CD4-positive, alpha-beta T cell treated with Interleukin-2 at 100 ng/mL for 4 hours (primary cell): ENCODE measurements around the gene C1QTNF12.
A peak's percentile ranks its signal among the peaks of the same experiment; 100 is the strongest.

Experiments used
- DNase-seq: peaks from one replicate; pipeline ENCODE4 v3.0.0-alpha.2; 2020; ENCODE audit warnings: low spot score

The C1QTNF12 gene

DNA sequence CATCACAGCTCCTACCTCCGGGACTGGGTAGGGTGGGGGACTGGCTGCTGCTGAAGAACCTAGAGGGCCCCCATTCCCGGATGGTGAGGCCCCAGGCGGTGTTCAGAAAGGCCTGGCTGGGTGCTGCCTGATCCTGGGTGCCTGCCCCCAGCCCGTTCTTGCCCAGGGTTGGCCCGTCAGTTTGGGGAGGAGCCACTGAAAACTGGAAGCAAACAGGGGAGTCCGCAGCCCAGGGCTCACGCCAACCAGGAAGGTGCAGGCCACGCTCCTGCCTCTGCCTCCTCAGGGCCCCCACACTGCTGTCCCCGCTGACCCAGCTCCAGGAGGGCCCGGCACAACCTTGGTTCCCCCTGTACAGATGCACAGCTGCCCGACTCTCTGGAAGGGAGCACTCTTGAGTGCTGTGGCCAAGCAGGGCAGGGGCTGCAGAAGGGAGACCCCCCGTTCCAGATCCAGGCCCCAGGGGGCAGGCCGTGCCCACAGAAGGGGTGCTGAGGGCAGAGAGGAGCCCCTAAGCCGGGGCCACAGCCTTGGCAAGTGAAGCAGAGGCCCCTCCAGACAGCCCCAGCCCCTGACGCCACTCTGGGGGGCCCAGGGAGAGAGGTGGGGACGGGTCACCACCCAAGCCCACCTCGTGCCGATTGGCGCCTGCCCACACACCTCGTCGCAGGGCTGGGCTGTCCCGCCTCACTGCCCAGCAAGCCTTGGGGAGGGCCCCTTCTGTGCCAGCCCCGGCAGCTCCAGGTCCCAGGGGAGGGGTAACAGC, 5.5 kb downstream of the C1QTNF12 start:
- DNase-seq = no peak

DNA sequence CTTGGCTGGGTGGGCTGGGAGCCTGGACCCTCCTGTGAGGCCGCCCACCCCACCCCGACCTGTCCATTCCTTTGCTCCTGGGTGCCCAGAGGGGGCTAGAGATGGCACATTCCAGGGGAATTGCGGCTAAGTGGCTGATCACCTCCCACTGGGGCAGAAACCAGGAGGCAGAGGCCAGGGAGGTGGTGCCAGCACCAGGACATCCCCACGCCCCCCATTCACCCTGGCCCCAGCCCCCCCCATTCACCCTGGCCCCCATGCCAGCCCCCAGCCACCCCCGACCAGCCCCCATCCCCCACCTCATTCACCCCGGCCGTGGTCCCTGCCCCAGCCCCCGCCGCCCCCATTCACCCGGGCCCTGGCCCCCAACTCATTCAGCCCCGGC, 6.2 kb downstream of the C1QTNF12 start:
- no peak for DNase-seq

DNA sequence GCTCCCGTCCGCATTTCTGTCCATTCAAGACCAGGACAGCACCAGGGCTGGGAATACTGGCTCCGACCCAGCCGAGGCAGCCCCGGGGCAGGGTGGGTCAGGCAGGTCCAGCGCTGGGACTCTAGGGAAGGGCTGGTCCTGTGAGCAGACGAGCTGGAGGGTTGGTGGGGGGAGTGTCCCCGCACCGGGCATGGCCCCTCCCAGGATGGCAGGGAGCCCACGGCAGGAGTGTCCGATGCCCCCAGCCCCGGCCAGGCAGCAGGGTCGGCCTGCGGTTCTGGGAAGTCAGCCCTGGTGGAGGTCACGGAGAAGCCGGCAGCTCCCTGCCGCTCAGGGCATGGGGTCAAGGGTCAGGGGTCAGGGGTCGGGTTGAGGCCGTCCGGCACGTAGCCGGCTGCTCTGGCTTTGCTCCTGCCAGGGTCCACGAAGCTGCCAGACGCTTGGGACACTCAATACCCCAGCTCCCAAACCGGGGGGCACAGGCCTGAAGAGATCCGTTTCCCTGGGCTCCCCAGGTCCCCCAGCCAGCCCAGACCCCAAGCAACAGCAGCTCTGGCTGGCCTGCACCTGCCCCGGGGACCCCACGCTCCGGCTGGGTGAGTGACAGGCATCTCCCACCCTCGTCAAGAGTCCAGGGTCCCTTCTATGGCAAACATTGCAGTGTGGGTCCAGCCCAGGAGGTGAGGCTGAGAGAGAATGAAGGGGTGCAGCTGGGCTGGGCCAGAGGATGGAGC, 6.7 kb downstream of the C1QTNF12 start:
- DNase-seq = no peak

DNA sequence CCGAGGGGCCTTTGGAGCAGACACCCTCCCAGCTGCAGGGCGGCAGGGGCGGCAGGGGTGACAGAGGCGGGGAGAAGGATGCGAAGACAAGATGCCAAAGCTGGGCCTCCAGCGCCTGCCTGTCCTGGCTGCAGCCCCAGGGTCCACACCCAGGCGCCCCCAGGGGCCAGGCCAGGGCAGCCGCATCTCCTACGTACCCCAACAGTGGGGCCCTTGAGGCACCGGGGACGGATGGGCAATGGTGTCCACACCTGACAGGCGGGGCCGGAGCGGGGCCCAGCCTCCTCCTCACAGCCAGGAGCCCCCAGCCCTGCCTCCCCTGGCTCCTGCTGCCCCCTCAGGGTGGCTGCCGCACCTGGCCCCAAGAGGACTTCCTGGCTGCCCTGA, 7.3 kb downstream of the C1QTNF12 start:
- no peak for DNase-seq

DNA sequence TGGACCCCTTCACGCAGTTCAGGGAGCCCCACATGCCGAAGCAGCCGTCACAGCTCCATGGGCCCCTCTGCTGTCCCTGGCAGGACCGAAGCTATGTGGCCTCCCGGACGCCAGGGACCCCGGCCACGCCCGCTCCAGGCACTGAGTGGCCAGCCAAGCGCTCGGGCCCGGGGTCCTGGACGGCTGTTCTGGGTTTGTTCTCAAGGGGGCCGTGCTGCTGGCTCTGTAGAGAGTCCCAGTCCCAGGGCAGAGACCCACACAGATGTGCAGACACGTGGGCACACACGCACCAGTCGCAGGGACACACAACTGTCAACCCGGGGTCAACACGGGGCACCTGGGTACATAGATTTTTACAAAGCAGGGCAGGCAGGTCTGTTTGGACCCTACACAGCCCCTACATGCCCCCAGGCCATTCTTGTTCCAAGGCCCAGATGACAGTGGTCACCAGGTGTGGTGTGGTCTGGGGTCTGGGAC, 7.8 kb downstream of the C1QTNF12 start:
- no peak for DNase-seq

DNA sequence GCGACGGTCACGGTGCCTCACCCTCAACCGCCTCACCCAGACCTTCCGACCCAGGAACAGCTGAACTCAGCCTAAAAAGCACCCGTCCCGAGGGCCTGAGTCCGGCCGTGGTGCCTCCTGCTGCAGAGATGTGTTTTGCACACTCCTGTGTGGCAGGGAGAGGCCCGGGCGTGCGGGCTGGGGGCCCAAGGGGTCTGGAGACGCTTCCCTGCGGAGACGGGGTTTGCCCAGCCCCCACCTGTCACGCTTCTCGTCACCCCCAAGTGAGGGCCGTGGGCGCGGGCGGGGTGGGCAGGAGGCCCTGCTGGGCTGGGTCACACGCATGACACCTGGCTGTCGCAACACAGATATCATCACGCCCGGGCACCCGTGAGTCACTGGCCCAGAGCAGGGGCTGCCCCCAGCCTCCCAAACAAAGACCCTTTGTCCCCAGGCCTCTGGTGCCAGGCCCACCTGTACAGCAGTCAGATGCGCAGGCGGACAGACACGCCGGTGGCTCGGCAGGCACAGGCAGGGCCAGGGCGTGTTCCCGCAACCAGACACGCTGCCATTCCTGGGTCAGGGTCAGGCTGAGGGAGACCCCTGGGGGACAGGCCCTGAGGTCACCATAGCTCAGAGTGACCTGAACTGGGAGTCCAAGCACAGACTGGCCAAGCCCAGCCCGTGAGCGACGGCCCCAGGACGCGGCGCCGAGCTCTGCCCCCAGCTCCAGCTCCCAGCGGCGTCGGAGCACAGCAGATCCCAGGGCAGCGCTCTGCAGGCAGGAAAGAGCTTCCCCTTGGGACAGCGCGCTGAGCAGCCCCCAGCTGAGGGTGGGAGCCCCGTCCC, 8.4 kb downstream of the C1QTNF12 start:
- no peak for DNase-seq

DNA sequence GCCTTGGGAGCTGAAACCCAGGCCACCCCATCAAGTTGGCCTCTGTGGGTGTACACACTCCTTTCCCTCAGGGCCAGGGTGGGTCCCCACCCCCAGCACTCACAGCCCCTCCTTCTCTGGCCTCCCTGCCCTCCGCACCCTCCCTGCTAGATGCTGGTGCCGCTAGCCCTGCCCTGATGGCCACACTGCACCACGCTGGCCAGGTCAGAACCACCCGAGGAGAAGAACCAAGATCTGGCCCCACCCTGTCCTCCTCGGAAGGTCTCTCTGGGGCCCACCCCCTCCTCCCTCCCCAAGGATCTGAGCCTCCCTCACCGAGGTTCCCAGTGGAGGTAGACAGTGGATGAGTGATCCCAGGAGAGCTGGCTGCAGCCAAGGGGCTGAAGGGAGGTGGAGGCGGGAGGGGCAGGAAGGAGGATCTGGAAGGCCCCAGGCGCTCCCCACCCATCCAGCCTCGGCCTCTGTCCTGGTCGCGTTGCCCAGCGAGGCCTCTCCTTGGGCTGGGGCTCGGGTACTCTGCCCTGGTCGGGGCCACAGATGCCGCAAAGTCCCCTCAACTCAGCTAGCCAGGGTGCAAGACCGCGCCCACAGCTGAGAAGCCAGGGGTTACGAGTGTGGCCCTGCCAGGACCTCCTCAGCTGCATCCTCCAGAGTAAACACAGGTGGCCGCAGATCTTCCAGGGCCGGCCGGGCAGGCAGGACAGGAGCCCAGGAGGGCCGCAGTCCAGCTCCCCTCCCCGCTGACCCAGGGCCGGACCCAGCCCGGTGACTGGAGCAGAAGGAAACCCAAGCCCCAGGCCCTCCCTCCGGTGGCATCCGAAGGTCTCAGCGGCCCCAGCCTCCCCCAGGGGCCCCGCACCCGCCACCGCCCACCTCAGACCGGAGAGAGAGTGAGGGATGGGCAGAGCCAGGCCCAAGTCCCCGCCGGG, 9.3 kb downstream of the C1QTNF12 start:
- no peak for DNase-seq

DNA sequence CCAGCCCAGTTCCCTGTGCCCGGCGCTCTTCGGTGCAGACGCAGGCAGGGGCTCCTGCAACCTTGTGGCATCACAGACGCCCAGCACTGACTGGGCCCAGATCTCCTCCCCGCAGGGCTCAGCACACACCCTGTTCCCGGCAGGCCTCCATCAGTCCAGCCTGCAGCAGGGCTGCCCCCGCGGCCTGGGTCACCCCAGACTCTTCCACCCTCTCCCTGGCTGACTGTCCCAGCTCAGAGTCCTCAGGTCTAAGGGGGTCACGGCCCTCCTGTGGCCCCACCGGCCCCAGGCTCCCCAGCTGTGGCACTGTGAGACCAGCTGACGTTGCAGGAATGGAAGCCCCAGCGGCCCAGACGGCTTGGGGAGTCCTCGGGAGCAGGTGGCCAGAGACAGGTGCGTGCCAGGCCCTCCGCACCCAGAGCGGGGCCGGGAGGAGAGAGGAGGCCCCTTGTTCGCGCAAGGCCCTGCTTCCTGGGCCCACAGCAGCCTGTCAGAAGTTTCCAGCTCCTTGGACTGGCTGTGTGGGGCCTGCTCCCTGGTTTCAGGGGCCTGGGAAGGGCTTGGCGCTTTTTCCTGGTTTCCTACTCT, 10.3 kb downstream of the C1QTNF12 start:
- DNase-seq = no peak

DNA sequence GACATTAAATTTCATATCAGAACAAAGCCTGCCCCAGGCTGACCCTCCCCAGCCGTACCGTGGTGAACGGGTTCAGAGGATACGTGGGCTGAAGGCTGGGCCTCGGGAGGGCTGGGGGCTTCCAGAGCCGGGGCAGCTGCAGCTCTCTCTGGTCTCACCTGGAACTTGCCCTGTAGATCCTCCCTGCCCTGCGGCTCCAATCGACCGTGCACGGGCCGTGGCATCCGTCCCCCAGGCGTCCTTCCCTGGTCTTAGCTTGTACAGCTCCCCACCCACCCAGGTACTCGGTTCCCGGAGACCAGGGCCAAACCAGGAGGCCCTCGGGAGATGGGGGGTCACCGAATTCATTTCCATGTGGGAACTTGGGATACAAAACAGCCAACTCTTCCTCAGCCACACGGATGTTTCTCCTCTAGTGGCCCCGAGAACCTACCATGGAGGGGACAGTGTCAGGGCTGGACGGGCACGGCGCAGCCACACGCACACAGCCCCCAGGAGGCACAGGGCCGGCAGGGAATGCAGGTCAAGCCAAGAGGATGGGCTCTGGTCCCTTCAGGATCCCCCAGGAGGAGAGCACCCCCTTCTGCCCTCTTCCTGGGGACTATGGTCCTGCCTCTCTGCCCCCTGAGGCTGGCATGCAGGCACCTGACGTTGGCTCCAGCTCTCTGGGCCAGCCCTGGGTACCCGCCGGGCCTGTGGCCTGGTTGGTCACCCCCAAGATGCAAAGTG, 11.3 kb downstream of the C1QTNF12 start:
- DNase-seq = no peak

DNA sequence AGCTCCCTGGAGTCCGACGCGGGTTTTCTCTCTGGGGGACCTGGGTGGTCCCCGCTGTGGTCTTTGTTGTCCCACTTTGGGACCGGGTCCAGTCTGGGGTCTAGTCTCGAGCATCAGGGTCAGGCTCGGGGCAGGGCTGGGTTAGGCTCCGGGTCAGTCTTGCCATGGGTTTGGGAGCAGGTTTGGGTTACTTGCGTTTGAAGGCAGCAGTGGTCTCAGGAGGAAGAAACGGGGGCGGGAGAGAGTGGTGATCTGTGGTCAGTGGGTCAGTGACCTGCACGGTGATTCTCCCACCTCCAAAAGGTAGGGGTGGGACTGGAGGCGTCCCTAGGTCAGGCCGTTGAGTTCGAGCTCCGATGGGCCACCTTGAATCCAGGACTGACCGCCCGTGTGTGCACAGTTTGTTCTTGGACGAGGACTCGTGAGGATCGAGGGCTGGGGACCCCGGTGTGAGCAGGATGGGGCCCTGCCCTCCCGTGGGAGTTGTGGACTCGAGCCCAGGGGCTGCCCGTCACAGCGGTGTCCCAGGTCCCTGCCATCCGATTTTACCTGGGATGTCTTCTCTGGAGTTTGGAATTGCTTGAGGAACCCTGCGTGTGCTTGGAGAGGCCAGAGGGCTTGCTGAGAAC, 12.2 kb downstream of the C1QTNF12 start:
- DNase-seq = no peak

DNA sequence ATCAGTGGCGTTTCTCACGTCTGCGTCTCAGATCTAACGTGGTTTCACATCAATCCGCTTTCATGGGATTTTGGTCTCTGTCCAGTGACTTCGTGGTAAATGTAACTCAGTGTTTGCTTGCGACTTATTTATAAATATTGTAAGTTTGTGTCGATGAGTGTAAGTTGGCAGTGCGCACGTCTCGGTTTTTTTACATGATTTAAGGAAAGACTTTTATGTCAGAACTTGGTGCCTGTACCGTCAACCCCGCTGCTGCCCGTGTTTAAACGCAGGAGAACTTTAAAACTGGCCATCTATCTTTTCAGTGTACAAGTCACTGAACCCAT, 13.0 kb downstream of the C1QTNF12 start:
- DNase-seq = no peak

DNA sequence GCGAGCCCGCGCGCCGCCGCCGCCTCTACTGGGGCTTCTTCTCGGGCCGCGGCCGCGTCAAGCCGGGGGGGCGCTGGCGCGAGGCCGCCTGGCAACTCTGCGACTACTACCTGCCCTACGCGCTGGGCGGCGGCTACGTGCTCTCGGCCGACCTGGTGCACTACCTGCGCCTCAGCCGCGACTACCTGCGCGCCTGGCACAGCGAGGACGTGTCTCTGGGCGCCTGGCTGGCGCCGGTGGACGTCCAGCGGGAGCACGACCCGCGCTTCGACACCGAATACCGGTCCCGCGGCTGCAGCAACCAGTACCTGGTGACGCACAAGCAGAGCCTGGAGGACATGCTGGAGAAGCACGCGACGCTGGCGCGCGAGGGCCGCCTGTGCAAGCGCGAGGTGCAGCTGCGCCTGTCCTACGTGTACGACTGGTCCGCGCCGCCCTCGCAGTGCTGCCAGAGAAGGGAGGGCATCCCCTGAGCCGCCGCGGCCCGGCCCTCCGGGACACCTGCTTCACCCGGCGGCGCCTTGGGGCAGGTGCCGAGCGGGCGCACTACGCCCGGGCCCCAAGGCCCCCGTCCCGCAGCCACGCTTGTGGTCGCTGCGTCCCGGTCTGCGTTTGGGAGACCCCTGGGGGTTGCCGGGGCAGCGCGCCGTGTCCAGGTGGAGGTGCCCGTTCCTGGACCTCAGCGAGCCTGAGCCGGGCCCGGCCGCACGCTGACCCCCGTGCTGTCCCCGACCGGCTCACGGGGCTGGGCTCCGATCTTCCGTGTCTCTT, 13.5 kb downstream of the C1QTNF12 start:
- DNase-seq = no peak

DNA sequence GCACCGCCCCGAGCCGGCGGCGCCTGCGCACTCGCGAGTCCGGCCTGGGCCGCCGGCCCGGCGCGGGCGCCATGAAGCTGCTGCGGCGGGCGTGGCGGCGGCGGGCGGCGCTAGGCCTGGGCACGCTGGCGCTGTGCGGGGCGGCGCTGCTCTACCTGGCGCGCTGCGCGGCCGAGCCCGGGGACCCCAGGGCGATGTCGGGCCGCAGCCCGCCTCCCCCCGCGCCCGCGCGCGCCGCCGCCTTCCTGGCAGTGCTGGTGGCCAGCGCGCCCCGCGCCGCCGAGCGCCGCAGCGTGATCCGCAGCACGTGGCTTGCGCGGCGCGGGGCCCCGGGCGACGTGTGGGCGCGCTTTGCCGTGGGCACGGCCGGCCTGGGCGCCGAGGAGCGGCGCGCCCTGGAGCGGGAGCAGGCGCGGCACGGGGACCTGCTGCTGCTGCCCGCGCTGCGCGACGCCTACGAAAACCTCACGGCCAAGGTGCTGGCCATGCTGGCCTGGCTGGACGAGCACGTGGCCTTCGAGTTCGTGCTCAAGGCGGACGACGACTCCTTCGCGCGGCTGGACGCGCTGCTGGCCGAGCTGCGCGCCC, 14.2 kb downstream of the C1QTNF12 start, which contains the start of gene B3GALT6:
B3GALT6 (plus strand) TSS at position 30 of the 588 bp plus-strand sequence; CDS start at position 72, 42 bp downstream.
- no peak for DNase-seq

DNA sequence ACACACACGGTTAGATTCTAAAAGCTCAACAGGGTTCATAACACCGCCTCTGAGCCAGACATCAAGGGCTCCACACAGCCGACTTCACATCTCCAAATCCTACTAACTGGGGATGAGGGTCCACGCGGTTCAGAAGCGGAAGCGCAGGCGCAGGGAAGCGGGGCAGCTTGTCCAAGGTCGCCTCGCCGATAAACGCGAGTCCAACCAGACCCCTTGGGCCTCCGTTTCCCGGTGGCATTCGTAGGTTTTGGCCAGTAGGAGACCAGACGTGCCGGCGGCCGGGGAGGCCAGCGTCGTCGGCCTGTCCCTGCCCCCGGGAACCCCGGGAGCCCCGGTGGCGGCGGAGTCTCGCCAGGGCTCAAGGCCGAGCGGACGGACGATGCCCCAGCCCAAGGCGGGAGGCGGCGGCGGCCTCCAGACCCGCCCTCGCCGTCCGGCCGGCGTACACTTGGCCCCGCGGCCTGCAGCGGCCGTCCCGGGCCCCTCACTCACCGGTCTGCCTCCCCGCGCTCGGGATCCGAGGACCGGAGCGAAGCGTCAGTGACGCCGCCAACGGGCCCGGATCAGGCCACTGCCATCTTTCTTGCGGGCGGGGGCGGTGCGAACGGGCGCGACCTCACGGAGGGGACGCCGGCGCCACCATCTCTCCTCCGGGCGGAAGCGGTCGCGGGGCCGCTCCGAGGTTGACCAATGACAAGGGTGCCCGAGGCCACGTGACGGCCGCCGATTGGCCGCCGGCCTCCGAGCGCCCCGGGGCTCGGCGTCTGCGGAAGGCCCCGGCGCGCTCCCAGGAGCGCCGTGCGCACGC, 14.9 kb downstream of the C1QTNF12 start, which contains the start of gene SDF4:
SDF4 (minus strand) TSS at position 602 of the 808 bp plus-strand sequence. CDS start 3,229 bp downstream, outside the sequence.
- DNase-seq = peak; percentile 97

DNA sequence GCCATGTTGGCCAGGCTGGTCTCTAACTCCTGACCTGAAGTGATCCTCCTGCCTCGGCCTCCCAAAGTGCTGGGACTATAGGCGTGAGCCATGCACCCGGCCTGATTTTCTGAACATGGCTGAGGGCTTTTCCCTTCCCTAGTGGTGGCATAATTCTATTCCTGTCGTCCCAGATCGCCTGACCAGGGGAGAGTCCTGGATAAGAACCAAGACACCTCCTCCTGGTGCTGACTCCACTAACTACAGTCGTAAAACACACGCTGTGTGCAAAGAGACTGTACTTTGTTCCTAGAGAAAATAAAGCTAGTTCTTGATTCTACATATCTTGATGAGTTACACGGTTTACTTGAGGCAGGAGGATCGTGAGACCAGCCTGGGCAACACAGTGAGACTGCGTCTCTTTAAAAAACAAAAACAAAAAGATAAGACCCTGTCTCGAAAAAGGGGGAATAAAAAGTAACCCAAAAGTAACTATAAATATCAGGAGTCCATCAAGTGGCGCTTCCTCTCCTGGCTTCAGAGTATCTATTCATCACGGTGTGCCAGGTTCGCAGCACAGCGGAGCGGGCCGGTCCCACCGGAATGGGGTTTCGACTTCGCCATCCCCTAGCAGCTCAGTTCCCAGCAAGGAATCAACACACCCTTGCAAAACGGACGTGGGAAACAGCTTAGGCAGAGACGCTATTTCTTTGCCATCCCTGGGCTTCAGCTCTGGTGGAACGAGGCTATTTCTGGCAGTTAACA, 15.7 kb downstream of the C1QTNF12 start:
- no peak for DNase-seq

DNA sequence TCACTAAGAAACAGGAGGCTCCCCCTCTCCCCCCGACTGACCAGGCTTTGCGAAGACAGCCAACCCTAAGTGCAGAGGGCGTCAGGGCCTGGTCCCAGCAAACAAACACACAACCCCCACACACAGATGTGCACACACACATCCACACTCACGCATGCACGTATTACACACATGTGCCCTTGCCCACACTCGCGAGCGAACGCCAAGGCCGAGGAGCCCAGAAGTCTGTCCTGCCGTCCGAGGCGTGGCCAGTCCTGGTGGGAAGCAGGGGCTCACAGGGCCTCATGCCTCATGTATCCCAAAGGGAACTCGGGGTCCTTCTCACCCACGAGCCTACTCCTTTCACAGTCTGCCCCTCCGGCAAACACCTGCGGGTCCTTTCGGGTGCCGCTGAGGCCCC, 16.8 kb downstream of the C1QTNF12 start:
- DNase-seq = no peak
